BE2C (cell line): ENCODE measurements around the gene NPY1R. TPM values are rescaled to one million over a fixed set of nuclear protein-coding genes. Genes with fewer than 3 reads are reported as not detected.
A peak's percentile ranks its signal among the peaks of the same experiment; 100 is the strongest.

ENCODE experiments used
- DNase-seq: peaks from one replicate; pipeline ENCODE4 v3.0.0-alpha.2; 2020
- H3K27me3 ChIP-seq: fragments of 250-450 bp; sonication (Bioruptor Pico); 2 replicates; pipeline ENCODE4 v1.5.1; 2020; ENCODE audit warnings: mild to moderate bottlenecking
- H3K36me3 ChIP-seq: fragments of 250-450 bp; sonication (Bioruptor Pico); 2 replicates; pipeline ENCODE4 v1.5.1; 2020; ENCODE audit warnings: mild to moderate bottlenecking
- H3K4me1 ChIP-seq: fragments of 250-450 bp; sonication (Bioruptor Pico); 2 replicates; pipeline ENCODE4 v1.5.1; 2020
- H3K4me3 ChIP-seq: 2 replicates; pipeline ENCODE4 v1.5.1; 2011; ENCODE audit warnings: low read depth, low read length
- H3K9me3 ChIP-seq: fragments of 250-450 bp; sonication (Bioruptor Pico); 2 replicates; pipeline ENCODE4 v1.5.1; 2020
- CTCF ChIP-seq: IDR thresholded peaks from 2 replicates; pipeline ENCODE4 v1.5.1; 2012; ENCODE audit warnings: mild to moderate bottlenecking, low read depth, low read length
- polyA plus RNA-seq: library from polyadenylated mRNA; unstranded; fragments of >200 nt; gene quantifications from one replicate; pipeline ENCODE4 v1.2.1, GENCODE V29; 2012; ENCODE audit warnings: low read depth, missing spikeins; ENCODE audit not compliant: insufficient read length, insufficient read depth

NPY1R gene
- polyA plus RNA-seq: not detected

- no peaks in the 10 kb centered on the region for H3K9me3 ChIP-seq
- H3K27me3 ChIP-seq: peaks cover 21% of the 10 kb centered on the region
- DNase-seq: peak; percentile 78
- peak; percentile 83 for TF ChIP-seq CTCF
- H3K4me3 ChIP-seq: peak within 1 kb of the TSS; percentile 68
- no peaks in the 10 kb centered on the region for H3K4me1 ChIP-seq
- H3K36me3 ChIP-seq: no peaks in the 10 kb centered on the region
Measured at GRCh38 chr4:163332526-163333406, at the start of gene NPY1R. Gene NPY1R (minus strand): TSS chr4:163332596. CDS start chr4:163326554, 6,042 bp downstream.

GRCh38 chr4:163380703-163381102, 48.3 kb upstream of the NPY1R start:
- no peaks in the 10 kb centered on the region for H3K36me3 ChIP-seq
- no peak for TF ChIP-seq CTCF
- H3K4me3 ChIP-seq: no peak overlapping the region
- no peaks in the 10 kb centered on the region for H3K27me3 ChIP-seq
- H3K9me3 ChIP-seq: no peaks in the 10 kb centered on the region
- H3K4me1 ChIP-seq: no peaks in the 10 kb centered on the region
- no peak for DNase-seq

- no peak for TF ChIP-seq CTCF
- DNase-seq: no peak
- H3K9me3 ChIP-seq: no peaks in the 10 kb centered on the region
Measured at GRCh38 chr4:163378661-163379060, 46.3 kb upstream of the NPY1R start.

GRCh38 chr4:163372029-163372428, 39.6 kb upstream of the NPY1R start:
- TF ChIP-seq CTCF: no peak
- DNase-seq: no peak
- no peak overlapping the region for H3K4me3 ChIP-seq
- no peaks in the 10 kb centered on the region for H3K36me3 ChIP-seq
- no peaks in the 10 kb centered on the region for H3K9me3 ChIP-seq
- no peaks in the 10 kb centered on the region for H3K27me3 ChIP-seq
- no peaks in the 10 kb centered on the region for H3K4me1 ChIP-seq

More at GRCh38 chr4:163378661-163379060, 46.3 kb upstream of the NPY1R start:
- no peaks in the 10 kb centered on the region for H3K36me3 ChIP-seq
- no peak overlapping the region for H3K4me3 ChIP-seq
- no peaks in the 10 kb centered on the region for H3K4me1 ChIP-seq
- H3K27me3 ChIP-seq: no peaks in the 10 kb centered on the region

- Histone ChIP-seq H3K36me3 (no peaks in the 10 kb centered on the region), H3K4me3 (no peak overlapping the region), H3K9me3 (no peaks in the 10 kb centered on the region), H3K4me1 (no peaks in the 10 kb centered on the region), H3K27me3 (no peaks in the 10 kb centered on the region)
- TF ChIP-seq CTCF: no peak
- DNase-seq: no peak
Measured at GRCh38 chr4:163367651-163368050, 35.3 kb upstream of the NPY1R start.

GRCh38 chr4:163356104-163356503, 23.7 kb upstream of the NPY1R start:
- no peak for DNase-seq
- H3K4me1 ChIP-seq: no peaks in the 10 kb centered on the region
- H3K27me3 ChIP-seq: no peaks in the 10 kb centered on the region
- H3K36me3 ChIP-seq: no peaks in the 10 kb centered on the region
- 0 out of 2 replicates have a peak, but pooled peaks have one; percentile 6 for TF ChIP-seq CTCF
- H3K4me3 ChIP-seq: no peak overlapping the region
- no peaks in the 10 kb centered on the region for H3K9me3 ChIP-seq
